GM19324 (cell line): ENCODE data around the gene LRRC58.
"Not testable (repeated sequence)": the region's sequence is repeated elsewhere in the genome, so short reads cannot be mapped to it uniquely, and the experiment has no call there.

ENCODE experiments used
- ATAC-seq: cut with Tn5 transposase; IDR thresholded peaks from one replicate; pipeline ENCODE4 v1.9.1; 2021; ENCODE audit warnings: mild to moderate bottlenecking, moderate library complexity; ENCODE audit not compliant: unreplicated experiment, low FRiP score

Gene LRRC58

DNA sequence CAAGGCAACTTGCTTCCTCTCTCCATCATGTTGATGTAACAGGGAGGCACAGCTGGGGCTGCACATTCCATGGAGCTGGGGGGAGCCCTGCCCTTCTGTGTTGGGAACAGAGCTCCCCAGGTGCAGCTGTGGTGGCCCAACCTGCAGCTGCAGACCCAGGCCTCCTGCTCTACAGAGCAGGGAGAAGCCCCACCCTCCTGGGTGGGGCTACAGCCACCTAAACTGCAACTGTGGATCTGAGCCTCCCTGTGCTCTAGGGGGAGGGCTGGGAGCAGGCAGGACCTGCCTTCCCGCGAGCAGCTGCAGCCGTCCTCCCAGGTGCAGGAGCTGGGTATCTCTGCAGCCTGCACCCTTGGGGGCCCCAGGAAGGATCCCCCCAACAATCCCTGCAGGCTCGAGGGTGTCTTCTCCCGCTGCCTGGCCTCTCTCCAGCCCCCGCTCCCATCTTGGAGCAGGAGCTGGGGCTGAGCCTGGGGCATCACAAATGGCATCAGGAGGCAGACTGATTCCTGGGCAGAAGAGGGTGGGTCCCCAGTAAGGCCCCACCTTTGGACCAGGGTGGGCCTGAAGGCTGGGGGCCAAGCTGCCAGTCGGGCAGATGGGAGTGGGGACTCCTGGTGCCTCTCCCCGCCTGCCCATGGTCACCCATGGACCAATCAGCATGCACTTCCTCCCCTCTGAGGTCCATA lies 7.4 kb downstream of the LRRC58 start:
- no peak for ATAC-seq

DNA sequence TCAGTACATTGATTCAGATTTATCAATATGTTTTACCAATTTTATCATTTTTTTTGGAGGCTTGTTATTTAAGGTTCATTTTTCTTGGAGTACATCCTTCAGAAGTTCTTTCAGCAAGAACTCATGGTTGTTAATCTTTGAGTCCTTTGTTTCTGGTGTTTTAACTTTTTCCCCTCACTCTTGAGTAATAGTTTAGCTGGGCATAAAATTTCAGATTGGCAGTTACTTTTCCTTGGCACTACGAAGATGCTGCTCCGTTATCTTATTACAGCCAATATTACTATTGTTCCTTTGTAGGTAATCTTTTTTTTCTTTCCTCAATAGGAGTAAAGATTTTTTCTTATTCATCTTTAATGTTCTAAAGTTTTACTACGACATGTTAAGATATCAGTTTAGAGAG lies 9.8 kb downstream of the LRRC58 start:
- ATAC-seq = no peak

DNA sequence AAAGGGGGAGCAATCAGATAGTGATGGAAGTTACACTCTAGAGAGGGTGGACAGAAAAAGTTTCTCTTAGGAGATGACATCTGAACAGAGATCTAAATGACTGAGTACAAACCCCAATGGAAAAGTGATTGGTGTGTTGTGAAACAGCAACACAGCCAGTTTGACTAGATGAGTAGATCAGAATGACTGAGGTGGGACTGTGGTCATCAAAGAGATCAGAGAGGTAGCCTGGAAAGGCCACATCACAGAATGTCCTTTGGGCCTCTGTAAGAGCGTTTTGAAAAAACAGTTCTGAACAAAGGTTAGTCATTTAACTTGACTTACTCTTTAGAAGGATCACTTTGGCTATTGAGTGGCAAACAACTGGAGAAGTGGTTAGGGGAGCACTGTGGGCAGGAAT lies 10.6 kb downstream of the LRRC58 start:
- ATAC-seq = no peak

DNA sequence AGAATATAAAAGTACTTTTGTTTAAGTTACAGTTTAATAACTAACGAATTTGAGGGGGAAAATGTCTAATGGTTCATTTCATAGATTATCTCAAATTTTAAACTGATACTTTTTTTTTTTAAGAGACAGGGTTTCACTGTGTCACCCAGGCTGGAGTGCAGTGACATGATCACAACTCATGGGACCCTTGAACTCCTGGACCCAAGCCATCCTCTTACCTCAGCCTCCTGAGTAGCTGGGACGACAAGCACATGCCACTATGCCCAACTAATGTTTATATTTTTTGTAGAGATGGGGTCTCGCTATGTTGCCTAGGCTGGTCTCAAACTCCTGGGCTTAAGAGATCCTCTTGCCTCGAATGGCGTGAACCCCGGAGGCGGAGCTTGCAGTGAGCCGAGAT lies 16.5 kb downstream of the LRRC58 start:
- ATAC-seq = no peak

DNA sequence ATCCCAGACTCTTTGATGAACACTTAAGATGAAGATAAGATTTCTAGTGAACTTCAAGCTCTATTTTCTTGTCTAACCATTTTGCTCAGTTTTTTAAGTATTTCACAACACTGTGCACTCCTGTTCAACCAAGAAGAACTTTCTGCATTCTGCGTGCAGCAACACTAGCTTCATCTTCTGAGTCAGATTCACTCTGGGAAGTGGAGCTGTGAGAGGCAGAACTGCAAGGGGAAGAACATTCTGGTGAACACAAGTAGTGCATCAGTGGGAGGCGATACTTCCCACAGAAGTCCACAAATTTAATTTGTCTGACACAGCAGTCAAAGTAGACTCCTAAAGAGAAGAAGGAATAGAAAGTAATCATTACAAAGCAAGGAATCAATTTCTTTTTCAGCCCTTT lies 18.1 kb downstream of the LRRC58 start:
- ATAC-seq = no peak

DNA sequence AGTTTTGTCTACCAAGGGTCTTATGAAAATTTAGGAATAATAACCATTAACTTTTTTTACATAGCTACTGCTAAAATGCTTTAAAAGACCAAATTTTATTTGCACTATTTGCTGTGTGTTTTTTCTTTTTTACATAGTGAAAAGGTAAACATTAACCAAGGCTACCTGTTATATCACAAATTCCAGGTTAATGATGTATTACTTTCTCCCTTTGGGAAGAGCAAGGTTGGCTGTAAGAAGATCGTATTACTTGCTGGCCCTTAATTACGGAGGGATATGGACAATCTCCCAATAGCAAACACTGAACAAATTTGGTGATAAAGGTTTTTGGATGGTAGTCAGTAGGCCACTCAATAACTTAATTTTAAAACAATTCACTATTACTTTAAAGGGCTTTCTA lies 22.4 kb downstream of the LRRC58 start:
- no peak for ATAC-seq

DNA sequence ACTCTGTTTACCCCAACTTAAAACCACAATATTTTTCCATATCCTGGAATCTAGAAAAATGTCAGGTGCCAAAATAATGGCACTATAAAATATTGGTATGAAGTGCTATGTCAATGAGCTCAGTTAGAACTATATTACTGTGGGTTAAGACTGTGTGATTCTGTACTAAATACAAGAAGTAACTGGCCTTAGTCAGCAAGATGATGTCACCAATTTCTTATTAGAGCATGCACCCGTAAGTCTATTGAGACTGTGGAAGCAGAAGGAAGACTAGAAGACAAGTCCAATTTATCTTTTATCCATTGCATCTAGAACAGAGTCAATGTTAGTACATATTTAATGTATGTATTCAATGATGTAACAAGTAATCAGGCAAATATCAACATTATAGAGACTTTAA lies 25.0 kb downstream of the LRRC58 start:
- ATAC-seq = no peak

DNA sequence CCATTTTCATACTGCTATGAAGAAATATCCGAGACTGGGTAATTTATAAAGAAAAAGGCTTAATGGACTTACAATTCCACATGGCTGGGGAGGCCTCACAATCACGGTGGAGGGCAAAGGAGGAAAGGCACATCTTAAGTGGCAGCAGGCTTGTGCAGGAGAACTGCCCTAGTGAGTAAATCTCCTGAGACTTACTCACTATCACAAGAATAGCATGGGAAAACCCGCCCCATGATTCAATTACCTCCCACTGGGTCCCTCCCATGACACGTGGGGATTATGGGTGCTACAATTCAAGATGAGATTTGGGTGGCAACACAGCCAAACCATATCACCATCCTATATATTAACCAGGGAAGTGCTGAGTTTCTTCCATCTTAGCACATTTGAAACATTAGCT lies 25.4 kb downstream of the LRRC58 start:
- not testable (repeated sequence) for ATAC-seq

DNA sequence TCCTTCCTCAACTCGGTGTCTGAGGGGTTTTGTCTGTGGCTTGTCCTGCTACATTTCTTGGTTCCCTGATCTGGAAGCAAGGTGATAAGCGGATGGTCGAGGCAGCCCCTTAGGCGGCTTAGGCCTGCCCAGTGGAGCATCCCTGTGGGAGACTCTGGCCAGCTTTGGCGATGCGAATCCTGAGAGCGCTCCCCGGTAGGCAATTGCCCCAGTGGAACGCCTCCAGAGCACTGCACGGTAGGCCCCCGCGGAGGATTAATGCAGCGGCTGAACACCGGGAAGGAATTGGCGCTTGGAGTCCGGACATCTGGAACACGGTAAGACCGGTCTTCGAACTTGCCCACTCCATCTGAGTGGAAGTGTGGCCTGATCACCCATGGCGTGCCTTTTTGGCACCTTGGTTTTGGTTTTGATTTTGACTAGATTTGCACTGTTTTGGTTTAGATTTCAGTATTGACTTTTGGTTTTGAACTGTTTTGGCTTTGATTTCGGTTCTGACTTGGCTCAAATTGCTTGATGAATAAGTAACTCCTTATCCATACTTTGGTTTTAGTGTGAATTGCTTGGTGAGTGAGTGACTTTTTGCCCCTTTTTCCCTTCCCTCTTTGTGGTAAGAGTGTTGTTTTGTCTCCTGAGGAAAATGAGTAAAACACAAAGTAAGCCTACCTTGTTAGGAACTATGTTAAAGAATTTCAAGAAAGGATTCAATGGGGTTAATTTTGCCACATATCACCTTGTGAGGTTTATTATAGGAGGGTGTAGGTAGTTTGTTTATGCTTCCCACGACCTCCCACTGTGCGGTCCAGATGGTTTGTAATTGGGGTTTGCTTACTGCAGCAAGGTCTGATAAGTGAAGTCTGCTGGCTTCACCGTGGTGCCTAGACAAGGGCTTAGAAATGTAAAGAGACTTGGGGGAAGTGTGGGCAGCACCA lies 37.0 kb downstream of the LRRC58 start:
- no peak for ATAC-seq

DNA sequence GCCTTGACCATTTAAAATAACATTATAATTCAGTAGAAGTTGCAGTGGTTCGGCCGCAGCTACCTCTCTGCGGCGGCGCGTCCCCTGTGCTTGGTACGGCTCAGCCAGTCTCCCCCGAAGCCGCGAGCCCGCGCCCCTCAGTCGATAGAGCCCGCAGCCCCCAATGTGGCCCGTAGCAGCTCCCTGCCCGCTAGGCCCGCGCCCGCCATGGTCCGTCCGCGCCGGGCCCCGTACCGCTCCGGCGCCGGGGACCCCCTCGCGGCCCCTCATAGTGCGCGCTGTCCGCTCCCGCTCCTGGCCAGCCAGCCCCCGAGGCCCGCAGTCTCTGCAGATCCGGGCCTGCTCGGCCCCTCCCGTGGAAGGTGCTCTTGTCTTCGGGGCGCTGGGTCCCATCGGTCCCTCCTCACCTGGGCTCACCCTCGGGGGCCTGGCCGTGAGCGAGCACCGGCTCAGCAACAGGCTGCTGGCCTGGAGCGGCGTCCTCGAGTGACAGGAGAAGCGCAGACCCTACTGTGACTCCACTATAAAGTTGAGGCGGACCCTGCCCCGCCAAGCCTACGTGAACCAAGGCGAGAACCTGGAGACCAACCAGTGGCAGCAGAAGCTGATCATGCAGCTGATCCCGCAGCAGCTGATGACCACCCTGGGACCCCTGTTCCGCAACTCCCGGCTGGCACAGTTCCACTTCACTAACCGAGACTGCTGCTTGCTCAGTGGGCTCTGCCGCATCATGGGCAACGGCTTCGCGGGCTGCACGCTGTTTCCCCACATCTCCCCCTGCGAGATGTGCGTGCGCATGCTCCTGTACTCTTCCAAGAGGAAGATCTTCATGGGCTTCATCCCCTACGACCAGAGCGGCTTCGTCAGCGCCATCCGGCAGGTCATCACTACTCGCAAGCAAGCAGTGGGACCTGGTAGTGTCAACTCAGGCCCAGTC lies 42.4 kb downstream of the LRRC58 start:
- no peak for ATAC-seq

DNA sequence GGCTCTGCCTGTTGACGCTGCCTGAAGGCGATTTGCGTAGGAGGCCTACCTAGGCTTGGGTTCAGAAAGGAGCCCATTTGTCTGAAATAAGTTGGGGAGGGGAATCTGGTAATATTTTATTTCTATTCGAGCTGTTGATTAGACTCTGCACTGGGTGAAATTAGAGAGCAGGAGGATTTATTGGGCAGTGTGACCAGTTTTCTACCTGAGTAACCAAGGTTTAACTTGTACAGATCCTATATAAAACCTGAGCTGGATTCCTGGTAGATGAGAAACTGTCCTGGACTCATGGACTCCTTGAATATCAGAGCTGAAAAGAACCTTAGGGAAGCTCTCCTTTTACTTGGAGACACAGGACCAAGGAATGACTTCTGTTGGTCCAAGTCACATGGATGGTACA lies 44.5 kb downstream of the LRRC58 start:
- no peak for ATAC-seq

DNA sequence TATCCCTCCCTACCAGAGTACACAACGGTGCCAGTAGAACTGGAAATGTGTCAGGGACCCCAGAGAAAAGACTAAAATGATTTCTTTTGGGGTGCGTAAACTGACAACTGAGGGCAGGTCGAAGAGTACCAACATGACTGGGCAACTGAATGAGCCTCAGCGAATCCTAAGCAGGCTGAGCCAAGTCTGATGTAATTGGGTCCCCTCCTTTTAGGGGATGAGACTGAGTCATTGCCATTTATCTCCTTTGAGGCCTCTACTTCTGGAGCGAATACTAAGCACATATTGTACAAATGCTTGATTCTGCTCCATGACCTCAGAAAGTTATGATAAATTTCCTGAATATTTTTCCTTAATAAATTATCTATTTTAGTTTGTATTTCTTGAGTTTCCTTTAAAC lies 46.8 kb downstream of the LRRC58 start:
- ATAC-seq = no peak

DNA sequence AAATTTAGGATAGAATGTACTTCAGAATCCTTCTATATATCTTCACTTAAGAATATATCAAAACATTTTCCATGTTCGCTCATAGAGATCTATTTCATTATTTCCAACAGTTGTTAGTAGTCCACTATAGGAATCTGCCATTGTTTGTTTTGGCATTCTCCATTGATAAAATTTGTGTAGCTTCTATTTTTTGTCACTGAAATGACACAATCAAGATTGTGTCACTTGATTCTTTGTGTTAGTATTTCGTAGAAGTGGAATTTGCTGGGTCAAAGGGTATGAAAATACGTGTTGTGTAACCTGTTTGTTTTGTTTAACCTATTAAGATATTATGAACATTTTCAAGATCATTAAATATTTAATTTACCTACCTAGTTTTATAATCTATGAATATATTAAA lies 48.2 kb downstream of the LRRC58 start:
- ATAC-seq = no peak

DNA sequence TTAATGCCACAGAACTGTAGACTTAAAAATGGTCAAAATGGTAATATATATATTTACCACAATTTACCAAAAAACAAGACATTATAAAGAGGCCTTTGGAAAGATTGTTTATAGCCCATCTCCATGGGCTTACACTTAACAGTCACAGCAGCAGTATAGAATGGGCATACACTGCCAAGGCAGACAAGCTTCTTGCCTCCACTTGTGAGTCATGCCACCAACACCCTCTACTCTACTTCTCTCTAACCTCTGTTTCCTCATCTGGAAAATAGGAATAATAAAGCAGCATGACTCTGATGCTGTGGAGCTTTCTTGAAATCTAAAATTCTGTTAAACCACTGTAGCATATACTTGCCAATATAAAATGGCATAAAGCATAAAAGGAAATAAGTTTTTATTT lies 49.8 kb downstream of the LRRC58 start:
- ATAC-seq = no peak

DNA sequence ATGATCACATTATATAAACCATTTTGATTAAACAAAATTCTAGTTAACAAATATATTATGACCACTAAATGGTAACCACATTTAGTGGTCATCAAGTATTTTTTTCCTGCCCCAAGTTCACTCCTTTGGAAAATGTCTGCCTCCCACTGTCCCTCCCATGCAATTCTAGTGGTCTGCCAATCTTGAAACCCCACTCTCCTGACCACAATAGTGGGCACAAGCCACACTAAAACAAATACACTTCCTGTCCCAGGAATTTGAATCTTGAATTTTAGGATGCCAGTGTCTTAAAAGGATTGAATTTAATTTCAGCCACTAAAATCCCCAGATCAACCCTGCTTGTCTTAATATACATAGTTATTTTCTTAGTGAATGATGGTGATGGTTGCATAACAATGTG lies 50.2 kb downstream of the LRRC58 start:
- no peak for ATAC-seq

DNA sequence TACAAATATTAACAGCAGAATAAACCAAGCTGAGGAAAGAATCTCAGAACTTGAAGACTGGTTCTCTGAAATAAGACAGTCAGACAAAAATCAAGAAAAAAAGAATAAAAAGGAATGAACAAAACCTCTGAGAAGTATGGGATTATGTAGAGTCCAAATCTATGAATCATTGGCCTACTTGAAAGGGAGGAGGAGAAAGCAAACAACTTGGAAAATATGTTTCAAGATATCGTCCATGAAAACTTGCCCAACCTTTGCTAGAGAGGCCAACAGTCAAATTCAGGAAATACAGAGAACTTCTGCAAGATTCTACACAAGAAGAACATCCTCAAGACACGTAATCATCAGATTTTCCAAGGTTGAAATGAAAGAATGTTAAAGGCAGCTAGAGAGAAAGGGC lies 57.6 kb downstream of the LRRC58 start:
- ATAC-seq = not testable (repeated sequence)

DNA sequence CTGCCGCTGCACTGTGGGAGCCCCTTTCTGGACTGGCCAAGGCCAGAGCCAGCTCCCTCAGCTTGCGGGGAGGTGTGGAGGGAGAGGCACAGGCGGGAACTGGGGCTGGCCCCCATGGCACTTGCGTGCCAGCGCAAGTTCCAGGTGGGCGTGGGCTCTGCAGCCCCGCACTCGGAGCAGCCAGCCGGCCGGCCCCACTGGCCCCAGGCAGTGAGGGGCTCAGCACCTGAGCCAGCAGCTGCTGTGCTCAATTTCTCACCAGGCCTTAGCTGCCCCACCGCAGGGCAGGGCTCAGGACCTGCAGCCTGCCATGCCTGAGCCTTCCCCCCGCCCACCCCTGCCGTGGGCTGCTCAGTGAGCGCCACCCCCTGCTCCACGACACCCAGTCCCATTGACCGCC lies 59.5 kb downstream of the LRRC58 start:
- no peak for ATAC-seq

DNA sequence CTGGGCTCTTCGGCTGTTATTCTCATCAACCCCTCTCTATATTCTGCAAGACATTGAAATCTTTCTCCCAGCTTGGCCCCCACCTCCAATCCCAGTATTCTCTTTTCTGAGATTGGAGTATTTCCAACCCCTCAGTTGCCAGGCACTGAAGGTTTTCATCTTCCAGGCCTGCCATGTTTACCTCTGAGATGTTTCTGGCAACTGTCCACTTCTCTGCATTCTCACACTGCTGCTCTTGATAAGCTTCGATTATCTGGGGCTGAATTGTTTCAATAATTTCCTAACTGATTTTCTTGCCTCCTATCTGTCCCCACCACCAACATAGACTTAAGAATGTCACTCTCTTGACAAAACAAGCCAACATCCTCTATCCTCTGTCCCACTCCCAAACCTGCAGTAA lies 62.7 kb downstream of the LRRC58 start:
- ATAC-seq = no peak

DNA sequence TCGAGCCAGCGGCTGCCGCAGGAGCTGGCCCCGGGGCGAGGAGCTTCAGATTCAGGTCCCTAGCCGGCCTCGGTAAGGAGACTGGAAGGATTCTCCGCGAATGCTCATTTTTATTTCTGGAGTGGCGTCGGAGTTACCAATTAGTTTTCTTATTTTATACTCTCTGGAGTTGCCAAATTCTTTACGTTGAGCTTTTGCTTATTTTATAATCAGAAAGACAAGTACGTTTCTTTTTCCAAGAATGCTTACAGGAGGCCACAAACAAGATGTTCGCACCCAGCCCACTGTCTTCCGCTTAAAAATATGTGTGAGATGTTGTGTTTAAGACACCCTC lies 63.7 kb downstream of the LRRC58 start:
- no peak for ATAC-seq

DNA sequence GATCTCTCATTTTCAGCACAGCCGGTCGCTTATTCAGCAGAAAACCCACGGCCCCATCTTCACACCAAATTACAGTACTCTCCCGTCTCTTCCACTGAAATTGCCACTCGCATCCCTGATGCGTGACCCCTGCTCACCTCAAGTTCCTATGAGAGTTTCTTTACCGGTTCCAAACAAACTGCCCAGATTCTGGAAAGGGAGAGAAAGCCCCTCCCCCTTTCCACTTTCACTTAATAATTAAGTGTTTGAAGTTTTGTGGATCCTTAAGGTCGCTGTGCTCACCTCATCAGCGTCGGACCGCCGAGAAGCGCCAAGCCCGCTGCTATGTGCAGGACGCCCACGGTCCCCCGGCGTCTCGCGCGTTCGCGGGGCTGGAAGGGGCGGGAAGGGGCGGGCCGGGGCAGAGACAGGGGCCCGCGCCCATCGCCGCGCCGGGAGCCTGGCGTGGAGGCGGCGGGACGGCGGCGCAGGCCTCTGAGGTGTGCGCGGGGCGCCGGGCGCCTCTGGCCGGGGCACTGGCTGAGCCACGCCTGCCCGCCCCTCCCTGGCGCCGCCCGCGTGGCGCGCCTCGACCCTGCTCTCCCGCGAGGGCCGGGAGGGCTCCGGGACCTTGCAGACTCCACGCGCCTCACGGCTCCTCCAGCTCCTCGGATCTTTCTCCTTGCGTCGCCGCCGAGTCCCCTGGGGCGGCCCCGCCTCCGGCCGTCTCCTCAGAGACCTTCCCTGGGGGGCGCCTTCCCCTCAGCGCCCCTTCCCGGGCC lies 64.2 kb downstream of the LRRC58 start, which contains the start of gene GPR156:
Gene GPR156 (minus strand): TSS at position 476 of the 761 bp plus-strand sequence. CDS start 41,124 bp downstream, outside the sequence.
- ATAC-seq = no peak
